ENCODE data around the gene PRDM2.
"Not testable (repeated sequence)": the region's sequence is repeated elsewhere in the genome, so short reads cannot be mapped to it uniquely, and the experiment has no call there.

Gene PRDM2

DNA sequence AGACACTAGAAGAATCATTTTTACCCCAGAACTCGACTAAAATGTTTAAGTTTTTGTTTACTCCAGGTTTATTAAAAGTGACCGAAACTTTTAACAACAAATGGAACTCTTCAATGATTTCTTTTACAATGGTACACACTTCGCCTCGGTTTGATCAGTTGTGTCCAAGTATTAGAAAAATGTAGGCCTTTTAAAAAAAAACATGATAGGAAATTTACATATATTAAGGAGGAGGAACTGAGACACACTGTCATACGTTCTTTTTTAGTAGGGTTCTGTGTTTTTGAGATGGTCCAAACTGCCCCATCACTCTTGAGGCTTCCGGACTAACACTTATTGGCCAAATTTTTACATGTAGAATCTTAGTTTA is 1.3 kb downstream of the PRDM2 start:
- peak in 1 of 2 donors; percentile 57 for DNase-seq

DNA sequence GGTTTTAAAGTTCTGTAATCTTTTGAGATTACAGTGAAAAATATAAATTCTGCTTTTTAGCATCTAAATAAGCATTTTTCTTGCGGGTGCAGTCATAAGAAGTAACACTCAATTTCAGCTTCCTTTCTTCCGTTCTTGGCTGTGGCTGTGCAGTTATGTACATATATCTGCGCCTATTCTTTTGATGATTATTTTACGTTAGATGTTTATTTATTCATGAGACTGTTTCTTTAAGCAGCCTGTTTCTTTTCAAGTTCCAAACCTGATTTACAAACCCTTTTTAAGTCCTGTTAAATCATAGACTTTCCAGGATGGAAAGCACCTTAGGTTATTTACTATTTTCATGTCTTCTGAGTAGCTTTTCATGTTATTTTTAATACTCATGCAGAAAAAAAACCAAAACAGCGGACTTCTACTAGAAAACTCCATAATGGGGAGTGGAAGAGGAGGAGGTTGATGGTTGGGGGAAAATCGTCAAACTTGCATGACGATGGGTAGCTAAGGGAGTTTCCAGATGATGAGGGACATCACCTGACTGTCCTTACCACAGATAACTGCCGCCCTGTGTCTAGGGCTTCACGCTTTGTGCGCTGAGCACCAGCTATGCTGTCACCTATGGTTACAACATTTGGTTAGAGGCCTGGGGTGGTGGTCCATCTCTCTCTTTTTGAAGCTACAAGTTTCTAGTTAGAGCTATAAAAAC is 2.6 kb downstream of the PRDM2 start:
- DNase-seq: peak; percentile 92 to 93

DNA sequence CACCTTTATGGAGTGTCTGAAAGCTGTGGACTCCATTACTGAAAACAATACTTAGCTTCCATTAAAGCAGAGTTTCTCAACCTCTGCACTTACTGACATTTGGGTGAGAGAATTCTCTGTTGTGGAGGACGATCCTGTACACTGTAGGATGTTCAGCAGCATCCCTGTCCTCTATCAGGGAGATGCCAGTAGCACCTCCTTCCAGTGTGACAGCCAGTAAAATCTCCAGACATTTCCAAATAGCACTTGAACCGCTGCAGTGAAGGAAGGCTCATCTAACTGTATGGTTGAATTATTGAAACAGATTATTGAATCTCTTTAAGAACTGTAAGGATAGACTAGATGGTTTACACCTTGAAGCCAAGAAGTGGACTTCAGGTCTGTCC is 3.1 kb downstream of the PRDM2 start:
- no peak for DNase-seq

DNA sequence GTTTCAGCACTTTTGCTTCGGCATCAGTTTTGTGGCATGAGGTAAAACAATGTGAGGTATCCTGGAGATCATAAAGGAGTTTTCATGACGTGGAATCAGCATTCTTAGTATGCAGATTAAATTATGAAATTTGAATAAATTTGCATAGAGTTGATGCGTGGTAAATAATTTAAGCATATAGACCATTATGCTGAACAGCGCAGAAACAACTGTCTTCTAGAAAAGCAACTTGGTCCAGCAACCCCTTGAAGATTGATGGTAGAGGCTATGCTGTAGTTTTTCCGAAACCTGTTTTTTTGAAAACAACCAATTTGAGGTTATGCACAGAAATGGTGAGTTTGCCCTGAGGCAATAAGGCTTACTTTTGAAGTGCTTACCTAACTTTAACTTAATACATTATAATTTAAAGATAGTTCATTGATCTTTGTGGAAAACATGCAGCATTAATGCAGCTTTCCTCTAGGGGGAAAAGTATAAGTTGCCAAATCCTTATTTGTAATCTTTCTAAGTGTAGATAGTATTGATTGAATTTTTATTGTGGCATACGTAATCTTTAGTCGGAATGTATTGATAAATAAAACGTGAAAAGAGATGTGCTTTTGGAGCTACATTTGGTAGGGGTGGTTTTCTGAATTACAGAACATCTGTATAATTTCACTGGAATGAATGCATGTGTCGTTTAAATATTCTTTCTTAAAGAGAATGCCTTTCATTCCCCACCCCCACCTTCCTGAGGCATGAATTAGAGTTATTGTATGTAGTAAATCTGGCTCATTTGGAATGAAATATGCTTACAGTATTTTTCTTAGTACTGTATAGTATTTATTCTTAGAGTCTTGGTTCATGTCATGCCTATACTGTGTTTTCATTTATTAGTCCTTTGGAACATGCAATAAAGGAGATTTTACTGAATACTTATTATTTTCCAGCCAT is 3.8 kb downstream of the PRDM2 start:
- DNase-seq: peak in 1 of 2 donors; percentile 19

DNA sequence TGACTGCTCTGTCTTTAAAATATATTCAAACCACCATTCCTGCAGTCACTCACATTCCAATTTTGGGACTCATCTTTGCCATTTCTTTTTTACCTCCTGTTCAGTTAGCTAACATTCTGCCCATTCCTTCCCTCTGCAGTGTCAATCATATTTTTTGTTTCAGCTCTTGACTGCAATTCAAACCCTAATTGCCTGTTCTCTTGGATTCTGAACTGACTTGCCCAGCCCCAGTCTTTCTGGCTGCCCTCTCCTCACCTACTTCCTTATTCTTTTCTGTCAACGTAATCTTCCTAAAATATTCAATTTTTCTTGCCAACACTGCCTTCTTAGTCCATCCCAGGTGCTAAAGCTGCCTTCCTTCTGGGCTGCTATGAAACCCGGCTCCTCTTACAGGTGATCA is 6.1 kb downstream of the PRDM2 start:
- DNase-seq: no peak

DNA sequence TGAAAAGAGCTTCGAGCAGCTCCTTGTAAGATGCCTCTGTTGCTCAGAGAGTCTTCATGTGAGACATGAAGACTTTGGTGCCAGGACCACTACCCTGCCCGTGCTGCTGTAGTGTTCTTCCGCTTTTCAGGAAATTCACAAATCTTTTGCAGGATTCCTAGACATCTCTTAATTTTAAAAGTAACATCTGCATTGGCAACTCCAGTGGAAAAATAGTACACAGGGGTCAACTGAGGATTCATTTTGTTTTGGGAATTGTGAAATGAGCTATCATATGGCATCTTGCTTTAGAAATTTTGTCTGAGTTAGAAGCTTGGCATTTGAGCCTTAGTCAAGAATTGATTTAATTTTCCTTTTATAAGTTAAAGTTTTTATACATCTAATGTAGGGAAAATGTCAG is 7.2 kb downstream of the PRDM2 start:
- DNase-seq: no peak

DNA sequence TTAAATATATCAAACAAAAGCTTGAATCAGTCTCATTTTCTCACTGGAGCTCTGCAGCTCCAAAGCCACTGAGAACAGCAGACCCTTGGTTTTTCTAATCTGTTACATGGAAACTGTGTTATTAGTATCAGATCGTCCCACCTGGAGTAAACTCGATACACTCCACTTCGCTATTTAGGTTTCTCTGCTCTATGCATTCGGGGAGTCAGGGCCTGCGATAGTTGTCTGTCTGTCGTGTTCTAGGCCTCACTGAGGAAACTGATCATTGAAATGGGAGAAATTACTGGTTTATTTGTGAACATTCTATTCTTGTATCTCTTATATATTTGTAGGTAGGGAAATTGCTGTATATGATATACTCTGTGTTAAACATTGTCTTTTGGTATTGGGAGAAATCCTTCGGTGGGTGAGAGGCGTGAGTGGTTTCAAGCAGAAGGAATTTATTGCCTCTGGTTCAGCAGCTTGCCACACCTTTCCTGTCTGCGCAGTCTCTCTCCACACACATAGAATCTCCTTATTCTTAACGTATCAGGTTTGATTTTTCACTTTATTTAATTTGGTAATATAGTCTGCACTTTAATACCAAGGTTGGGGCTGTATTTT is 8.5 kb downstream of the PRDM2 start:
- DNase-seq: no peak

DNA sequence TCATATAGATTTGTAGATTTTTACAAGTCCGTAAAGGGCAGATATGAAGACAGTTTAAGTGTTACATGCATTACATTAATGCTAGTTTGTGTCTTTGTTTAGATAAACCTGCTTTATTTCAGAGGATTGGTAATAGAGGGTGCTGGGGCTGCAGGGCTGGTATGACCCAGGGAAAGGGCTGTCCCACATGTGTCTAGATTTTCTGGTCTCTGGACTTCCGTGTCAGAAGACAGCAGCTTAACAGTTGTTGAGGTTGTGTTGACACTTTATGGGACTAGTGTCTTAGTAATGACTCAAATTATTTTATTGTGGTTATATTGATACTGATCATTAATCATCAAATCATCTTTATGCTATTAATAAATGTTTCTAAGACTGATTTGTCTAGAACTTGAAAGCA is 10.1 kb downstream of the PRDM2 start:
- DNase-seq: no peak

DNA sequence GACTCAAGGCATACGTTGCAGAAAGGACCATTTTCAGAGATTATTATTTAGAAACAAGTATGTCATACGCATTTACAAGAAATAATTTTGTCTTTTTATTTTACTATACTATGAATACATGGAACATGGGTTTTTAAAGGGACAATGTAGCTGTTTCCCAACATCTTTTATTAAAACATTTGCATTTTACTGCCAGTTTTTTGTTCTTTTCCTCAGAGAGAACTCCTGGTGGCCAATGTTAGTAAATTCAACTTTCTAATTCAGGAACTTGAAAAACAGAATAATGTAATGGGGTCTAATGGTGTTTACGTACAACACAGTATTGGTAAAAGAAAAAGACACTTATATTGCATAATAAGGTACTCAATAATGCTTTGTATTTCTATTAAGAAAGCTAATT is 14.9 kb downstream of the PRDM2 start:
- peak in 1 of 2 donors; percentile 23 for DNase-seq

DNA sequence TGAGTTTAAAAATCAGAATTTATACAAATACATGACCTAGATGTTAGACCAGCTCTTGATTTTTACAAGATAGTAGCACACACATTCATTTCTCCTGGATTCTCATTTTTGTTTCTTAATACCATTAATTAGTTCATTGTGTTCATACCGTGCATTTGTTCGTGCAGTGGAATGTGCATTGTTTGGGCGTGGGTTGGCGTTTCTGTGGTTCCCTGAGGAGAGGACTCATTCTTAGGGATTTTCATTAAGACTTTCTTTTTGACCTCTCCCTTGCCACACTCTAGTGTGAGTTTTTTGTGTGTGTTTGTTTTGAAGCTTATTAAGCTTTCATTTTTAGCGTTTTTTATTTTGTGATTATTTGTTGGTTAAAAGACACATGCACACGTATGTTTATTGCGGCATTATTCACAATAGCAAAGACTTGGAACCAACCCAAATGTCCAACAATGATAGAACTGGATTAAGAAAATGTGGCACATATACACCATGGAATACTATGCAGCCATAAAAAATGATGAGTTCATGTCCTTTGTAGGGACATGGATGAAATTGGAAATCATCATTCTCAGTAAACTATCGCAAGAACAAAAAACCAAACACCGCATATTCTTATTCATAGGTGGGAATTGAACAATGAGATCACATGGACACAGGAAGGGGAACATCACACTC is 15.8 kb downstream of the PRDM2 start:
- DNase-seq: not testable (repeated sequence)

DNA sequence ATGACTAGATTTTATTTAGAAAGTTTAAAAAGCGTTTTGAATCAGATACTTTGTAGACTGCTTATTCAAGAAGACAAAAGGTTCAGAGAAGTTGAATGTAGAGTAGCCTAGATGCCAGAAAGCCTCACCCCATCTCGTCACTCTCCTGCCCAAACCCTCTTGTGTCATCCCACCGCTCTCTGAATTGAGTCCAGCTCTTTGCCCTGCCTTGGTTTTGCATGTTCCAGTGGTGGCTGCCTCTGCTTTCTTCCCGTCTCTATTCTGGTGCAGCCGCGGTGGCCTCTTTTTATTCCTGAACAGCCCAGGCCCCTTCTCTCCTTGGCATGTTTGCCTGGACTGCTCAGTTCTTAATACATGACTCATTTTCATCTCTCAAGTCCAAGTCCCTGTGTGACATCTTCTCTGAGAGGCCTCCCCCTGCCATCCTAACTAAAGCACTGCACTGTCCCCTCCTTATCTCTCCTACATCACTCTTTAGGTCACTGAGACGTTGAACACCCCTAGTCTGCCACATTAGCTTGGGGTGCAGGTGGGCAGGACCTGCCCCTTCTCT is 22.9 kb downstream of the PRDM2 start:
- no peak for DNase-seq

DNA sequence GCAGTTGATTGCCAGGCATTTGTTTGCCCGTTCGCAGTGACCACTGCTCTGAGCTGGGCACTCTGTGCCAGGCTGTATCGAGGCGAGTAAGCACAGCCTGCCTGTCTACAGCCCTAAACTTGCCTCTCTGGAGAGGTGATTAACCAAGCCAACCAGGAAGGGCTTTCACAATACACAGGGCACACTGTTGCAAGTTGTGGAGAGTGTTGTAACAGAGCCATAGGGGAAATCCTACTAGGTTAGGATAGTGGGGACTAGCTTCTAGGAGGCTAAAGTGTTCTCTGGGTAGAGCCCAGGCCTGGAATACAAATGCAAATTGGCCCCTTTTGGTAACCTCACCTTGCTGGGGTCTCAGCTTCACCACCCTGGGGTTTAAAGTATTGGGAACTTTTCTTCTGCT is 23.8 kb downstream of the PRDM2 start:
- DNase-seq: peak; percentile 20 to 51

DNA sequence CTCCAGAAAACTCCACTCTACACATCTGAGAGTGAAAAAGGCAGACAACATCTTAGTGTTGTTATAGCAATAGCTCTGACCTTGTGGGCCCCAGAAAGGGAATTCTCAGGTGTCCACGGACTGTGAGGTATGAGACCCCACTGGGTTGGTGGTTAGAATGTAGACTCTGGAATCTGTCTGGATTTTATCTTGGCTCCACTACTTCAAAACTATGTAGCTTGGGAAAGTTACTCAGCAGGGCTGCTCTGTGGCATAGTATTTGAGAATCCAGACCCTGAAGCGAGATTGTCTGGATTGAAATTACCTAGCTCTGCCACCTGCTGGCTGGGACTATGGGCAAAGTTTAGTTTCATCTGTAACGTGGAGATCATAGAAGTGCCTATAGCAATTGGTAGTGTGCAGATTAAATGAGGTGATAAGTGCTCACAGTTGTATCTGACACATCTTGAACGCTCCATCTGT is 25.8 kb downstream of the PRDM2 start:
- DNase-seq: peak; percentile 74 to 80

DNA sequence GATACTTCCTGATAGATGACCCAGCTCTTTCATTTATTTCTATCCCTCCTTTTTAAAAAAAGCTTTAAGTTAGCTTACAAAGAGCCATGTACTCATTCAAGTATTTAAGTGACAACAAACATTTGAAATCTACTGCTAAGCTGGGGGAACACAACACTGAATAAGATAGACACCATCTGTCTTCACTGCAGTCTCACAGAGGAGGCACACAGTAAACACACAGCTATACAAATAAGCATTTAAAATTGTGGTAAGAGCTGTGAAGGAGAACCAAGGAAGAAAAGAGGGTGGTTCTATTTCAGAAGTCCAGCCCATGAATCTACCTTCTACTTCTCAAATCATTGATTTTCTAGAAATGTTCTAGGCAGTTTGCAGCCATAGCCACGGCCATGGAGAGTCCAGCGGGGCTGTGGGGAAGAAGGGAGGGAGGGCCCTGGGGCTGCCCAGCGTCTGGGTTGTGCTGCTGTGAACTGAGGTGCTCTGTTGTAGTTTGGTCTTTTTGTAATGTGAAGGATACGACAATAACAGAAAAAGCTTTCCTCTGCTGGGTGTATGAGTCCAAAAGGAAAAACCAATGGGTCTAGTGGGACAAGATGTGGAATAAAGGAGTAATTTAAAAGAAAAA is 28.2 kb downstream of the PRDM2 start:
- no peak for DNase-seq

DNA sequence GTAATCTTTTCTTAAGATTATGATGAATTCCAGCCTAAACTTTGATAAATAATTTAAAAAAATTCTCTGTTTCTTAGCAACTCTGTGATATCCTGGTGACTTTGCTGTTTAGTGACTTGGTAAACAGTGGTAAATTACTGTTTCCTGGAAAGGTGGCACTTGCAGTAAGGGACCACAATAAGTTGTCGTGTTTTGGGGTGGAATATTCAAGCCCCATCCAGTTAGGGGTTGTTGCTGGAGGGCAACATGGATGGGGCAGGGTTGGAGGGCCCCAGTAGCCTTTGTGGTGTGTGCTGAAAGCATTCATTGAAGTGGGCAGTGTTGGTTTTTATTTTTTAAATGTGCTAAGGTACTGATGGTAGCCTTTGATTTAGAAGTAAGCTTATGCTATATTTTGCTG is 30.3 kb downstream of the PRDM2 start:
- DNase-seq: peak; percentile 36 to 74

DNA sequence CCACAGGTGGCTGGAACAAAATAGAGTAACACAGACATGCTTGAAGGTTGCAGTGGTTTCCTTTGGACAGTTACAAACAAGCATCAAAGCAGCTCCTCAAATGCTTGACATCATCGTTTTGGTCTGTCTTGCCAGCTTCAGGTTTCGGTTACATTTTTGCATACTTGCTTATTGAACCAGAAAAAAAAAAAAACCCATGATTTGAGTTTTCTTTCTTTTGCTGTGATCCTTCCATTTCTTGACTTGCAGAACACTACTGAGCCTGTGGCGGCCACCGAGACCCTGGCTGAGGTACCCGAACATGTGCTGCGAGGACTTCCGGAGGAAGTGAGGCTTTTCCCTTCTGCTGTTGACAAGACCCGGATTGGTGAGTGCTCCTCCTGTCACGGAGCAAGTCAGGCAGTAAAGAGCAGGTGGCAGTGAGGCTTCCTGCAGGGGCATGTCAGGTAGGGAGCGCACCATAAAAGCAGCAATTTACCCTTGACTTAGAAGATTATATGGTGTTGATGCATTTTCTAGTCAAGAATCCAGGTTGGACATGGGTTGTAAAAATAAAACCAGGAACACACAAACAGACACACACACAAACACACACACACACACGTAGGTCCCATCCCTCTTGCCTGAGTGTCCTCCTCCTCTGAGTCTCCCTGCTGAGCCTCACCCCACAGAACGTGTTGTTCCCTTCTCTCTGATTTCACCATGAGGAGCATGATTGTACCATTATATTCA is 30.9 kb downstream of the PRDM2 start:
- DNase-seq: peak; percentile 92 to 94

DNA sequence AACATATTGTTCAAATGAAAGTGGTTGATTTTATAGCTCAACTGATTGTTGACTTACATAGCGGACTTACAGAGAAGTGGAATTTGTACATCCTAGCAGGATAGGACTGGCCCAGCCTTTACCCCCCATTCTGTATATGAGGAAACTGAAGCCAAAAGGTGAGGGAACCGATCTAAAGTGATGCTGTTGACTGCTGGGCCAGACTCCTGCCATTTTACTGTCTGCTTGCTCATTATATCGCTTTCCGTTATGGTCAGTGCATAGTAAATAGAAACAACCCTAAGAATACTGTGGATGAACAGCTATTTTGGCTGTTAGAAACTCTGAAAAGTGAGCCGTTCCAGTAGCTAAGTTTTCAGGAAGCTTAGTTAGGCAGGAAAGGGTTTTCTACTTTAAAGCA is 31.9 kb downstream of the PRDM2 start:
- DNase-seq: no peak

DNA sequence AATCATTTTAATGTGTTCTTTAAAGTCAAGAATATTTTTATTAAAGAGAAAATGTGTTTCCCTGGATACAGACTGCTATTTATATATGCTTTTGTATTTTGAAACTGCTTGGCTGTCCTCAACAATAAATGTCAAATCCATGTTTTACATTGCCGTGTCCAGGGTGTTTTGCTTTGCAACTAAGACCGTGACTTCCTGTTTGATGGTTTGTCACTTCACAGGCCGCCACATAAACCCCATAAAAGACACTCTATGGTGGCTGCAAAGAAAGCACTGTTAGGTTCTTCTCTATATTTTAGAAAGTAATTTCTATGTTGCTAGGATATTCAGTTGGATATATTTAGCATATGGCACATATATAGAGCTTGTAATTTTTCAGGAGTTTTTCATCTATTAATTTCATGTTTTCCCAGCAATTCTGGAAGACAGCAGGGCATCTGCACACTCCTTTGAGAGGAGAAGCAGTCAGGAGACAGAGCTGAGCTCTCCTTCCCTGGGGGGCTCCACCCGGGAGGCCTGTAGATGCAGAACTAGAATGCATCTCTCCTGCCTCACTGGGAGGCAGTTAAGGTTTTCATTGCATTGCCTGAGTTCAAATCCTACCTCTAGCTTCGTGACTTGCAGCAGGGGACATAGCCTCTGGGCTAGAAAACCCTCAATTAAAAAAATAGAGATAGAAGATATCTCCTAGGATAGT is 33.1 kb downstream of the PRDM2 start:
- peak; percentile 51 to 71 for DNase-seq

DNA sequence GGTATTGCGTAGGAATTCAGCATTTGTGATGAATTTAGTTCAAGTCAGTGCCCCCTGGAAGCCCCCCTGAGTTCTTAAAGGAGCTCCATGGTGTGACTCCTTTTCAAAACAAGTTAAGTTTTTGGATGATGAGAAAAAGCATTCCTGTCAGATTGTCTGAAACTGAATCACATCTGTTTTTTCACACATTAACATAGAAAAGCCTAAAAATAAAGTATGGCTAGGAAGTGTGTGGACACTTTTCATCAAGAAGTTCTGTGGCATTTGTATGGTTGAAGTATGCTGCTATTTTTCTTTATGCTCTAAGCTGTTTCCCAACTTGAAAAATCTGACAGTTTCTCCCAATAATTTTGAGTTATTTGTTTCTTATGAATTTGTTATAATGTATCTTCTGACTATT is 33.7 kb downstream of the PRDM2 start:
- no peak for DNase-seq

DNA sequence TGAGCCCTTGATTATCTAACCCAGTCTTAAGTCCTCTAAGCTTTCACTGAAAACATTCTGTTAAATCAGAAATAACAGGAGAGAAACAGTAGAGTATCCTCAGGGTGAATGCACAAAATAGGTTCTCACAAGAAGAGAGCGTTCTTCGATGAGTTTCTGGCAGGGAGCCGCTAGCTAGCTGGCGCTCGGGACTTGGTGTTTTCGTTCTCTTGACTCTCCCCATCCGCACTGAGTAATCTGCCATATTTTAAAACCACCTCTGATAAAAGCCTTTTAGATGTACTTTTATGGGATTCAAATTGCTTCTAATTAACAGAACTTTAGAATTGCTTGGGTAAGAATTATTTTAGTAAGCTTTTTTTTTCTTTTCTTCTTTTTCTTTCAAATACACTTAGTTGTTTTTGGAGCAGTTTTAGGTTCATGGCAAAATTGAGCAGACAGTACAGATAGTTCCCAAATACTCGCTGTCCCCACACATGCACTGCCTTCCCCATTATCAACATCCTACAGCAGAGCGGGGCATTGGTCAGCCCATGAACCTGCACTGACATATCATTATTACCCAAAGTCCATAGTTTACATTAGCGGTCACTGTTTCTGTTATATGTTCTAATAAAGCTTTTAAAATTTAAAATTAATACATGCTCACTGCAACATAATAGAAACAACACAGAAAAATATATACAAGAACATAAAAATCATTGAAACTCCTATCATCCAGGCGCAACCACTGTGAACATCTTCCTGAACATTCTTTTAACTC is 35.4 kb downstream of the PRDM2 start:
- DNase-seq: no peak

All from CD4-positive, alpha-beta T cell treated with Interleukin-4 for 1 hour (primary cell).